NCI-H2227 treated with DMSO at 0.1 percent for 48 hours (cell line): ENCODE measurements around the gene PXDN.
"Not testable (repeated sequence)": the region's sequence is repeated elsewhere in the genome, so short reads cannot be mapped to it uniquely, and the experiment has no call there.

Experiments
- DNase-seq: peaks from one replicate; lab custom pipeline; 2025; lab: John Stamatoyannopoulos, UW

Gene PXDN

GRCh38 chr2:1633092-1633671 is 111.1 kb downstream of the PXDN start:
- DNase-seq = no peak

GRCh38 chr2:1632510-1632909 is 111.8 kb downstream of the PXDN start:
- DNase-seq = no peak

GRCh38 chr2:1632002-1632348 is 112.3 kb downstream of the PXDN start:
- DNase-seq = no peak

GRCh38 chr2:1631292-1632001 is 112.9 kb downstream of the PXDN start:
- DNase-seq = no peak

- no peak for DNase-seq
These were observed 115.4 kb downstream of the PXDN start for GRCh38 chr2:1628893-1629292.

GRCh38 chr2:1627628-1628381 is 116.5 kb downstream of the PXDN start:
- no peak for DNase-seq

GRCh38 chr2:1626271-1626681 is 118.0 kb downstream of the PXDN start:
- DNase-seq = no peak

- no peak for DNase-seq
These were observed 118.9 kb downstream of the PXDN start for GRCh38 chr2:1625281-1626001.

- DNase-seq = no peak
These were observed 120.3 kb downstream of the PXDN start for GRCh38 chr2:1623906-1624445.

GRCh38 chr2:1622521-1623200 is 121.7 kb downstream of the PXDN start:
- DNase-seq = no peak

GRCh38 chr2:1621976-1622375 is 122.3 kb downstream of the PXDN start:
- not testable (repeated sequence) for DNase-seq

- no peak for DNase-seq
These were observed 122.8 kb downstream of the PXDN start for GRCh38 chr2:1621501-1621900.

GRCh38 chr2:1621041-1621440 is 123.3 kb downstream of the PXDN start:
- DNase-seq = no peak

GRCh38 chr2:1620081-1620480 is 124.2 kb downstream of the PXDN start:
- no peak for DNase-seq

- DNase-seq = no peak
These were observed 124.8 kb downstream of the PXDN start for GRCh38 chr2:1619556-1619955.

- DNase-seq = no peak
These were observed 125.3 kb downstream of the PXDN start for GRCh38 chr2:1618974-1619373.

GRCh38 chr2:1618191-1618961 is 125.9 kb downstream of the PXDN start:
- no peak for DNase-seq

- no peak for DNase-seq
These were observed 126.8 kb downstream of the PXDN start for GRCh38 chr2:1617425-1618021.

- DNase-seq = no peak
These were observed 129.8 kb downstream of the PXDN start for GRCh38 chr2:1614564-1614963.

GRCh38 chr2:1613731-1614354 is 130.5 kb downstream of the PXDN start:
- no peak for DNase-seq
